ENCODE results near the gene PTPRN2. TPM values are rescaled to one million over a fixed set of nuclear protein-coding genes. Genes with fewer than 3 reads are reported as not detected.

PTPRN2 gene
- total RNA-seq, 1 experiment from 2014 or later: 1.7 TPM

- Histone ChIP-seq H3K4me2 (ENCODE audit: low read depth, low read length, poor library complexity, severe bottlenecking) (no peak overlapping the region), H3K9ac (ENCODE audit: low read length) (no peak overlapping the region), H3K9me3 (ENCODE audit: low read length) (peaks cover 20% of the 10 kb centered on the region), H3K27me3 (ENCODE audit: low read length) (peaks cover 7% of the 10 kb centered on the region; the same call in 1 of the 2 replicates), H3K9me2 (replicated peaks; ENCODE audit: insufficient read depth, low read length) (no peaks in the 10 kb centered on the region), H3K36me3 (ENCODE audit: insufficient read depth, low read length) (no peaks in the 10 kb centered on the region), H3K4me1 (ENCODE audit: low read length) (no peaks in the 10 kb centered on the region), H3K4me3 (ENCODE audit: low read length) (no peak overlapping the region), H3K79me2 (ENCODE audit: low read length) (no peaks in the 10 kb centered on the region), H4K20me1 (ENCODE audit: insufficient read depth, low read depth, low read length) (0 out of 2 replicates have a peak, but pooled peaks cover 5% of the 10 kb centered on the region), H3K27ac (ENCODE audit: low read length) (no peak overlapping the region), H2AFZ (ENCODE audit: low read length) (no peak overlapping the region)
- DNase-seq: no peak
Observed at GRCh38 chr7:157879391-157879790, 708.2 kb downstream of the PTPRN2 start.

- H3K4me2 ChIP-seq (ENCODE audit: low read depth, low read length, poor library complexity, severe bottlenecking): no peak overlapping the region
Observed at GRCh38 chr7:157877298-157878090, 710.1 kb downstream of the PTPRN2 start.

GRCh38 chr7:157876469-157877285 lies 710.9 kb downstream of the PTPRN2 start:
- no peak overlapping the region for H3K9ac ChIP-seq (ENCODE audit: low read length)
- H3K79me2 ChIP-seq (ENCODE audit: low read length): no peaks in the 10 kb centered on the region
- no peaks in the 10 kb centered on the region for H3K4me1 ChIP-seq (ENCODE audit: low read length)
- H3K27ac ChIP-seq (ENCODE audit: low read length): no peak overlapping the region
- H3K36me3 ChIP-seq (ENCODE audit: insufficient read depth, low read length): no peaks in the 10 kb centered on the region
- H4K20me1 ChIP-seq (ENCODE audit: insufficient read depth, low read depth, low read length): 0 out of 2 replicates have a peak, but pooled peaks cover 5% of the 10 kb centered on the region
- H3K4me3 ChIP-seq (ENCODE audit: low read length): no peak overlapping the region
- H3K9me2 ChIP-seq (replicated peaks; ENCODE audit: insufficient read depth, low read length): no peaks in the 10 kb centered on the region
- H3K27me3 ChIP-seq (ENCODE audit: low read length): peaks cover 3% of the 10 kb centered on the region; the same call in 1 of the 2 replicates
- DNase-seq: peak; percentile 53
- no peaks in the 10 kb centered on the region for H3K9me3 ChIP-seq (ENCODE audit: low read length)
- no peak overlapping the region for H3K4me2 ChIP-seq (ENCODE audit: low read depth, low read length, poor library complexity, severe bottlenecking)
- H2AFZ ChIP-seq (ENCODE audit: low read length): no peak overlapping the region

More at GRCh38 chr7:157877298-157878090, 710.1 kb downstream of the PTPRN2 start:
- H3K4me1 ChIP-seq (ENCODE audit: low read length): no peaks in the 10 kb centered on the region
- H4K20me1 ChIP-seq (ENCODE audit: insufficient read depth, low read depth, low read length): 0 out of 2 replicates have a peak, but pooled peaks cover 5% of the 10 kb centered on the region
- H3K9me3 ChIP-seq (ENCODE audit: low read length): peaks cover 3% of the 10 kb centered on the region; the same call in 1 of the 2 replicates
- no peaks in the 10 kb centered on the region for H3K36me3 ChIP-seq (ENCODE audit: insufficient read depth, low read length)
- DNase-seq: no peak
- H2AFZ ChIP-seq (ENCODE audit: low read length): no peak overlapping the region
- H3K27ac ChIP-seq (ENCODE audit: low read length): no peak overlapping the region
- no peak overlapping the region for H3K4me3 ChIP-seq (ENCODE audit: low read length)
- no peaks in the 10 kb centered on the region for H3K79me2 ChIP-seq (ENCODE audit: low read length)
- peaks cover 3% of the 10 kb centered on the region; the same call in 1 of the 2 replicates for H3K27me3 ChIP-seq (ENCODE audit: low read length)
- no peak overlapping the region for H3K9ac ChIP-seq (ENCODE audit: low read length)
- H3K9me2 ChIP-seq (replicated peaks; ENCODE audit: insufficient read depth, low read length): no peaks in the 10 kb centered on the region

GRCh38 chr7:157875230-157876179 lies 712.1 kb downstream of the PTPRN2 start:
- H2AFZ ChIP-seq (ENCODE audit: low read length): no peak overlapping the region
- peak; percentile 72 for DNase-seq
- no peaks in the 10 kb centered on the region for H3K27me3 ChIP-seq (ENCODE audit: low read length)
- 0 out of 2 replicates have a peak, but pooled peaks cover 5% of the 10 kb centered on the region for H4K20me1 ChIP-seq (ENCODE audit: insufficient read depth, low read depth, low read length)
- H3K79me2 ChIP-seq (ENCODE audit: low read length): no peaks in the 10 kb centered on the region
- no peak overlapping the region for H3K9ac ChIP-seq (ENCODE audit: low read length)
- H3K4me1 ChIP-seq (ENCODE audit: low read length): no peaks in the 10 kb centered on the region
- no peaks in the 10 kb centered on the region for H3K9me3 ChIP-seq (ENCODE audit: low read length)
- H3K4me2 ChIP-seq (ENCODE audit: low read depth, low read length, poor library complexity, severe bottlenecking): no peak overlapping the region
- H3K9me2 ChIP-seq (replicated peaks; ENCODE audit: insufficient read depth, low read length): no peaks in the 10 kb centered on the region
- H3K36me3 ChIP-seq (ENCODE audit: insufficient read depth, low read length): no peaks in the 10 kb centered on the region
- H3K4me3 ChIP-seq (ENCODE audit: low read length): no peak overlapping the region
- H3K27ac ChIP-seq (ENCODE audit: low read length): no peak overlapping the region

- Histone ChIP-seq H3K27ac (ENCODE audit: low read length) (no peak overlapping the region), H4K20me1 (ENCODE audit: insufficient read depth, low read depth, low read length) (0 out of 2 replicates have a peak, but pooled peaks cover 5% of the 10 kb centered on the region), H3K27me3 (ENCODE audit: low read length) (no peaks in the 10 kb centered on the region), H3K4me1 (ENCODE audit: low read length) (no peaks in the 10 kb centered on the region), H3K9ac (ENCODE audit: low read length) (no peak overlapping the region), H2AFZ (ENCODE audit: low read length) (no peak overlapping the region), H3K79me2 (ENCODE audit: low read length) (no peaks in the 10 kb centered on the region), H3K4me2 (ENCODE audit: low read depth, low read length, poor library complexity, severe bottlenecking) (no peak overlapping the region), H3K36me3 (ENCODE audit: insufficient read depth, low read length) (no peaks in the 10 kb centered on the region), H3K4me3 (ENCODE audit: low read length) (no peak overlapping the region), H3K9me2 (replicated peaks; ENCODE audit: insufficient read depth, low read length) (no peaks in the 10 kb centered on the region), H3K9me3 (ENCODE audit: low read length) (no peaks in the 10 kb centered on the region)
- no peak for DNase-seq
Observed at GRCh38 chr7:157874870-157875229, 712.8 kb downstream of the PTPRN2 start.

GRCh38 chr7:157874208-157874816 lies 713.3 kb downstream of the PTPRN2 start:
- Histone ChIP-seq H3K27me3 (ENCODE audit: low read length) (no peaks in the 10 kb centered on the region), H3K36me3 (ENCODE audit: insufficient read depth, low read length) (no peaks in the 10 kb centered on the region), H3K9me3 (ENCODE audit: low read length) (no peaks in the 10 kb centered on the region), H3K27ac (ENCODE audit: low read length) (no peak overlapping the region), H3K9ac (ENCODE audit: low read length) (no peak overlapping the region), H3K79me2 (ENCODE audit: low read length) (no peaks in the 10 kb centered on the region), H3K4me2 (ENCODE audit: low read depth, low read length, poor library complexity, severe bottlenecking) (no peak overlapping the region), H3K4me1 (ENCODE audit: low read length) (no peaks in the 10 kb centered on the region), H2AFZ (ENCODE audit: low read length) (no peak overlapping the region), H3K9me2 (replicated peaks; ENCODE audit: insufficient read depth, low read length) (no peaks in the 10 kb centered on the region), H4K20me1 (ENCODE audit: insufficient read depth, low read depth, low read length) (0 out of 2 replicates have a peak, but pooled peaks cover 5% of the 10 kb centered on the region), H3K4me3 (ENCODE audit: low read length) (no peak overlapping the region)
- no peak for DNase-seq

- H3K9me3 ChIP-seq (ENCODE audit: low read length): no peaks in the 10 kb centered on the region
- no peaks in the 10 kb centered on the region for H3K4me1 ChIP-seq (ENCODE audit: low read length)
- no peak overlapping the region for H3K27ac ChIP-seq (ENCODE audit: low read length)
- H3K9me2 ChIP-seq (replicated peaks; ENCODE audit: insufficient read depth, low read length): no peaks in the 10 kb centered on the region
- DNase-seq: no peak
- H3K36me3 ChIP-seq (ENCODE audit: insufficient read depth, low read length): no peaks in the 10 kb centered on the region
- H3K79me2 ChIP-seq (ENCODE audit: low read length): no peaks in the 10 kb centered on the region
- no peak overlapping the region for H3K9ac ChIP-seq (ENCODE audit: low read length)
- no peak overlapping the region for H3K4me3 ChIP-seq (ENCODE audit: low read length)
- H2AFZ ChIP-seq (ENCODE audit: low read length): no peak overlapping the region
- no peaks in the 10 kb centered on the region for H3K27me3 ChIP-seq (ENCODE audit: low read length)
- no peak overlapping the region for H3K4me2 ChIP-seq (ENCODE audit: low read depth, low read length, poor library complexity, severe bottlenecking)
- 0 out of 2 replicates have a peak, but pooled peaks cover 5% of the 10 kb centered on the region for H4K20me1 ChIP-seq (ENCODE audit: insufficient read depth, low read depth, low read length)
Observed at GRCh38 chr7:157873664-157874063, 714.0 kb downstream of the PTPRN2 start.
